ENCODE results near the gene ANXA2. TPM values are rescaled to one million over a fixed set of nuclear protein-coding genes. Genes with fewer than 3 reads are reported as not detected.
A peak's percentile ranks its signal among the peaks of the same experiment; 100 is the strongest.

Gene ANXA2
- total RNA-seq (2014; rRNA removed; shearing (Covaris generic)) (26.5 and 40.1 TPM in 2 replicates), total RNA-seq (2022) (29.8 and 43.4 TPM in 2 replicates), Bru-seq, nascent RNA (percentile 45 among the genes with signal in this experiment), BruChase-seq, experiment 1, labeled RNA remaining after a 6-hour chase (percentile 47 among the genes with signal in this experiment), BruChase-seq, experiment 2, labeled RNA remaining after a 2-hour chase (percentile 42 among the genes with signal in this experiment)
- long read RNA-seq, transcript ANXA2-204 (13 exons, 1,435 nt) = major isoform, 46 of 57 reads
- long read RNA-seq, transcript ANXA2-203 (14 exons, 1,444 nt) = minor isoform, 6 of 57 reads
- long read RNA-seq, partial matches to known transcripts = 1 of 57 reads
- long read RNA-seq, other reads (novel, unspliced or antisense) = 4 of 57 reads

DNA sequence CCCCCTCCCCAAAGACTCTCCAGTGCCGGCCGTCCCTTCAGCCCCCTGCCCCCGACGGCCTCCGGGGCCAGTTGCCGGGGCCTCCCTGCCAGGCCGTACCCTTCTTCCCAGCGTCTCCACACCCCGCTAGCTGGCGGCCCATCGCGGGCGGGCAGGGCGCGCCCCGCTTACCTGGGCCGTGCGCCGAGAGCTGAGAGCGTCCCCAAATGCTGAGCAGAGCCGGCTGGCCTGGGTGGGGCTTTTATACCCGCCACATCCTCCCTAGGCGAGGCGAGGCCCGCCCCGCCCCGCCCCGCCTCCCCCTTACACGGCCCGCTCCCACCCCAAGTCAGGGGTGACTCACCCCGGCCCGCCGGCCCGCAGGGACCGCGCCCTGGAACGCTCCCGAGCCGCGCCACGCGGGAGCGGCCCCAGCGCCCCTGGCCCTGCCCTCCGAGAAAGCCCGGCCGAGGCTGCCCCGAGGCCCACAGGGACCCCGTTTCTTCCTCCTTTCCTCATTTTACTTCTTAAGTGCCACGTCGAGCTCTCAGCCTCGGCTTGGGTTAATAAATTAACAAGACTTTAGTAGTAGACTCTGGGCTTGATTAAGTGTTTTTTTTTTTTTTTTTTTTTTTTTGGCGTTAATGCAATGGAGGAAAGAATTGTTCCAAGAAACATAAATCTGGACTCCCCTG is at the start of gene ANXA2:
ANXA2 (minus strand) TSS at position 215 of the 674 bp plus-strand sequence. CDS start 11,911 bp downstream, outside the sequence.
- Histone ChIP-seq H3K9me2 (ENCODE audit: insufficient read depth, low read length) (no peaks in the 10 kb centered on the region), H3K79me2 (ENCODE audit: insufficient read depth, low read depth, low read length) (no peaks in the 10 kb centered on the region), H3K4me3 (ENCODE audit: low read depth, low read length, poor library complexity, severe bottlenecking) (peak within 1 kb of the TSS; percentile 65), H3K4me1 (ENCODE audit: insufficient read depth, low read length, poor library complexity, severe bottlenecking) (no peaks in the 10 kb centered on the region), H3K27ac (ENCODE audit: low read depth, low read length, poor library complexity, severe bottlenecking) (no peak within 1 kb of the TSS), H3K36me3 (ENCODE audit: insufficient read depth, low read length) (no peaks in the 10 kb centered on the region), H3K4me2 (ENCODE audit: low read length) (peak within 1 kb of the TSS; percentile 46), H2AFZ (ENCODE audit: low read length) (peak within 1 kb of the TSS; percentile 57; the same call in 1 of the 2 replicates), H4K20me1 (ENCODE audit: insufficient read depth, low read length) (no peaks in the 10 kb centered on the region), H3K9me3 (ENCODE audit: low read length) (no peaks in the 10 kb centered on the region)
- intact Hi-C loops (cut with micrococcal nuclease; ENCODE audit: unreplicated experiment) = no loop called here
- no TSS peak for BruUV-seq (replicated peaks)
- TF ChIP-seq EZH2phosphoT487 (IDR thresholded peaks at IDR 0.05; ENCODE audit: borderline replicate concordance, low read depth, low read length) = no peak
- TF ChIP-seq, protein P1, sequence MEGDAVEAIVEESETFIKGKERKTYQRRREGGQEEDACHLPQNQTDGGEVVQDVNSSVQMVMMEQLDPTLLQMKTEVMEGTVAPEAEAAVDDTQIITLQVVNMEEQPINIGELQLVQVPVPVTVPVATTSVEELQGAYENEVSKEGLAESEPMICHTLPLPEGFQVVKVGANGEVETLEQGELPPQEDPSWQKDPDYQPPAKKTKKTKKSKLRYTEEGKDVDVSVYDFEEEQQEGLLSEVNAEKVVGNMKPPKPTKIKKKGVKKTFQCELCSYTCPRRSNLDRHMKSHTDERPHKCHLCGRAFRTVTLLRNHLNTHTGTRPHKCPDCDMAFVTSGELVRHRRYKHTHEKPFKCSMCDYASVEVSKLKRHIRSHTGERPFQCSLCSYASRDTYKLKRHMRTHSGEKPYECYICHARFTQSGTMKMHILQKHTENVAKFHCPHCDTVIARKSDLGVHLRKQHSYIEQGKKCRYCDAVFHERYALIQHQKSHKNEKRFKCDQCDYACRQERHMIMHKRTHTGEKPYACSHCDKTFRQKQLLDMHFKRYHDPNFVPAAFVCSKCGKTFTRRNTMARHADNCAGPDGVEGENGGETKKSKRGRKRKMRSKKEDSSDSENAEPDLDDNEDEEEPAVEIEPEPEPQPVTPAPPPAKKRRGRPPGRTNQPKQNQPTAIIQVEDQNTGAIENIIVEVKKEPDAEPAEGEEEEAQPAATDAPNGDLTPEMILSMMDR (conservative IDR thresholded peaks at IDR 0.05; ENCODE audit: low read length) = no peak
- ChIA-PET POLR2A (interaction anchor here (0.6 to 0.7 kb wide), 2 partner anchors 254 to 1627 kb away, joined by 3 to 8 read pairs; partner anchors contain the start of gene MINDY2), CTCF (ENCODE audit: unreplicated experiment) (no interaction called here)
- DNase-seq (ENCODE audit: low spot score) = peak; percentile 57

DNA sequence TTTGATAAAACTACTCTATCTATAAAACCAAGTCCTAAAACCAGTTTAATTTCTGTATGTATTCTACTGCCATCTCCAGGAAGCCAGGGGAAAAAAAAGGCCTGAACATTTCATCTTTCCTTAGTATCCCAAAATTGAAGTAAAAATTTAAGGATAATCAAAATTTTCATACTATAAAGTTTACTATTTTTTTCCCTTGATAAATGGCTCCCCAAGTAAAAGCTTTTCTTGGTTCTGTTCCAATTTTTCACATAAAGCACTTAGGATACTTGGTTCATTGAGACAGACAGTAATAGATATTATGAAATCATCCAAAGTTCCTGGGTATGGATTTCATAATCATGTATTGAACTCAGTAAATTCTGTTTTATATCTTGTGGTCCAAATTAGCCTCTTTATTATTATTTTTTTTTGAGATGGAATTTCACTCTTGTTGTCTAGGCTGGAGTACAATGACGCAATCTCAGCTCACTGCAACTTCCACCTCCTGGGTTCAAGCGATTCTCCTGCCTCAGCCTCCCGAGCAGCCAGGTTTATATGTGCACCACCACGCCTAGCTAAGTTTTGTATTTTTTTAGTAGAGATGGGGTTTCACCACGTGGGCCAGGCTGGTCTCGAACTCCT is 46.6 kb upstream of the ANXA2 start:
- no TSS peak for BruUV-seq (replicated peaks)
- H3K4me3 ChIP-seq (ENCODE audit: low read depth, low read length, poor library complexity, severe bottlenecking) = no peak overlapping the region
- CTCF ChIA-PET (ENCODE audit: unreplicated experiment) = no interaction called here

More for the DNA sequence above, 46.6 kb upstream of the ANXA2 start:
- H3K9me2 ChIP-seq (ENCODE audit: insufficient read depth, low read length) = no peaks in the 10 kb centered on the region
- no peaks in the 10 kb centered on the region for H3K79me2 ChIP-seq (ENCODE audit: insufficient read depth, low read depth, low read length)
- no peak overlapping the region for H2AFZ ChIP-seq (ENCODE audit: low read length)
- H3K4me1 ChIP-seq (ENCODE audit: insufficient read depth, low read length, poor library complexity, severe bottlenecking) = no peaks in the 10 kb centered on the region
- peaks cover 51% of the 10 kb centered on the region for H3K36me3 ChIP-seq (ENCODE audit: insufficient read depth, low read length)
- TF ChIP-seq EZH2phosphoT487 (IDR thresholded peaks at IDR 0.05; ENCODE audit: borderline replicate concordance, low read depth, low read length) = no peak
- TF ChIP-seq, protein P1 (conservative IDR thresholded peaks at IDR 0.05; ENCODE audit: low read length) = peak; percentile 54
- no peaks in the 10 kb centered on the region for H4K20me1 ChIP-seq (ENCODE audit: insufficient read depth, low read length)
- DNase-seq (ENCODE audit: low spot score) = no peak
- H3K27ac ChIP-seq (ENCODE audit: low read depth, low read length, poor library complexity, severe bottlenecking) = no peak overlapping the region
- H3K9me3 ChIP-seq (ENCODE audit: low read length) = no peaks in the 10 kb centered on the region
- POLR2A ChIA-PET = interaction anchor here (0.6 to 0.7 kb wide), 2 partner anchors 14 to 122 kb away, joined by 3 to 4 read pairs; no protein-coding TSS in a partner anchor
- no peak overlapping the region for H3K4me2 ChIP-seq (ENCODE audit: low read length)
- intact Hi-C loops (cut with micrococcal nuclease; ENCODE audit: unreplicated experiment) = no loop called here
